Activated naive CD8-positive, alpha-beta T cell treated with anti-CD3 and anti-CD28 coated beads, Interleukin-2, amount 50 U/mL, for 16 hours (primary cell): Measurements from ENCODE around the gene TBC1D3I.
"Not testable (repeated sequence)": the region's sequence is repeated elsewhere in the genome, so short reads cannot be mapped to it uniquely, and the experiment has no call there.

Source experiments
- DNase-seq: peaks from one replicate; pipeline ENCODE4 v3.0.0-alpha.2; 2020; ENCODE audit warnings: low read depth, low spot score

The TBC1D3I gene

DNA sequence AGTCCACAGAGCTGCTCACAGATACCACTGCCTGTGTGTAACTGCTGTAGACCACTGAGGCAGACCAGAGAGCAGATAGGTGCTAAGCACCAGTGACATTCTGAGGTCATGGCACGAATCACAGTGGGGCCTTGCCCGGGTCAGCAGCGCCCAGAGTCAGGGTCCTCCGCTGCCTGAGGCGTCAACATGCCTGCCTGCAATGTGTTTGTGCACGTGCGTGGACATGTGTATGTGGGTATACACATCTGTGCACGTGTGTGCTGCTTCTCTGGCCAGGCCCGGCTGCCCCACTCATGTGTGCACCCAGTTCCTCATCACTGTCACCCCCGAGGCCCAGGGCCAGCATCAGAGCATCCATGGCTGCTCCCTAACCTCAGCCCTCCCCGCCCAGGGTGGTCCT lies at the start of gene TBC1D3I:
TBC1D3I (minus strand) TSS at position 101 of the 400 bp plus-strand sequence. CDS start 1,585 bp downstream, outside the sequence.
- not testable (repeated sequence) for DNase-seq

DNA sequence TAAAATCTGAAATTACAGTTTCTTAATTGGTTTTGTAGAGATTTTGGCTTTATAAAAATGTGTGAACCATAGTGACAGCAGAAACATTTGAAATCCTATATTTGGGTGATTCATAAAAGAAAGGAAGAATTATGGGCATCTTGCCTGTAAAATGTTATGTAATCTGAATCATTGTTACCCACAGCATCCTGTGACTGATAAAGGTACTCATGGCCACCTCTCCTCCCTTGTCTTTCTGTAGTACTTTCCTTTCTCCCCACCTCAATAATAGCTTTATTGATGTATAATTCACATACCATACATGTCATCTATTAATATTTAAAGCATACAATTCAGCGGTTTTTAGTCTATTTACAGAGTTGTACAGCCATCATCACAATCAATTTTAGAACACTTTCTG lies 30.8 kb upstream of the TBC1D3I start:
- not testable (repeated sequence) for DNase-seq

DNA sequence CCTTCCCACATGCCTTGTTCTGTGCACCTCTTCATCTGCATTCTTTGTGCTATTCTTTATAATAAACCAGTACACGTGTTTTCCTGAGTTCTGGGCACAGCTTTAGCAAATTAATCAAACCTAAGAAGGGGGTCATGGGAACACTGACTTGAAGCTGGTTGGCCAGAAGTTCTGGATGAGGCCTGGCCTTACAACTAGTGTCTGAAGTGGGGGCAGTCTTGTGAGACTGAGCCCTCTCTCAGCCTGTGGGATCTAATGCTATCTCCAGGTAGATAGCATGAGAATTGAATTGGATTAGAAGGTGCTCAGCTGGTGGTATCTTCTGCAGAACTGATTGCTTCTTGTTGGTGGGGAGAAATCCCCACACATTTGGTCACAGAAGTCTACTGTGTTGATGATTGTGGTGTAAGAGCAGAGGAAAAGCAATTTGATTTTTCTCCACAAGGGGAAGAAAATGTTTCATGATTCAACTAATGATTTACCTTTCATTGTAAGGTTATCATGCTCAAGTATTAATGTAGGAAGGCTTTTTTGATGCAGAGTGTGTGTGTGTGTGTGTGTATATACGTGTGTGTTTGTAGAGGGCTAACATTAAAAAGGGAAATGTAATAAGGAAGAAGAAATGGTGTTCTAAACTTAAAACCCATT lies 25.7 kb upstream of the TBC1D3I start:
- DNase-seq = not testable (repeated sequence)

DNA sequence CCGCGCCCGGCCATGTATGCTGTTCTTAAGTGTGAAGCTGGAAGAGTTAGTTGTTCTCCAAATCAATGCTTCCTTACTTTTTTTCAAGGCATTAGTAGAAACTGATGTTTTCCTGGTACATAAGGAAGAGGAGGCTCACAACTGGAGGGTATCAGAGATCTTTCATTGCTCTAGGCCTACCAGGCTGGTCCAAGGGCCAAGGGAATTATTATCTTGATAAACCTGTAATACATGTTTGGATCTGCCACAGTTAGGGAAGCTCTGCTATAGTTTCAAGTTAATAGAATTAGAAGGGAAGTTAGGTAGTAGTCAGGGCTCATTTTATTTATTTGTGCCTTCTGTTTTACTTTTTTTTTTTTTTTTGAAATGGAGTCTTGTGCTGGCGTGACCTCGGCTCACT lies 19.8 kb upstream of the TBC1D3I start:
- DNase-seq = not testable (repeated sequence)

DNA sequence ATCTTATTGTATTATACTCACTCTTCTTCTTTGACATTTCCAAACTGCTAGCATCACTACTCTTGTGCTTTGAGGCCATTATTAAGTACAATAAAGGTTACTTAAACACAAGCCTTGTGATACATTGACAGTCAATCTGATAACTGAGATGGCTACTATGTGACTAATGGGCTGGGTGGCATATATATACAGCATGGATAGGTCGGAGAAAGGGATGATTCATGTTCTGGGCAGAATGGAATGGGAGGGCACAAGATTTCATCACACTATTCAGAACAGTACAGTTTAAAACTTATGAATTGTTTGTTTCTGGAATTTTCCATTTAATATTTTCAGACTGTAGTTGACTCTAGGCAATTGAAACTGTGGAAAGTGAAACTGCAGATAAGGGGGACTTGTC lies 18.9 kb upstream of the TBC1D3I start:
- not testable (repeated sequence) for DNase-seq

DNA sequence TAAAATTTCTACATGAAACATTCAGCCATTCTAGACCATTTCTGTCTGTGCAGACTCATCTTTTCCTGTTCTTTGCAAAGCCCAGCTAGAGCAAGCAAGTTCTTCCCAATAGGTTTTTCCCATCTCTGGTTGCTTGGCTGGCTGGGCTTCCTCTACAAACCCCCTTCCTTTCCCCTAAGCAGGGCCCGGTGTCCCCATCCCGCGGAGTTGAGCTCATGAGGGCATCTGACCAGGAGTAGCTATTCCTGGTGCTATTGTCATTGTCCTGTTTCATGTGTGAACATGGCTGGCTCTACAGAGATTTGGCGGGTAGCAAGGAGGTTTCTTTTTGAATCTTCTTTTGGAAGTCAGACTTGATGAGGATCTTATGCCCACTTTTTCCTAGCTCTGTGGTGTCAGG lies 22.3 kb downstream of the TBC1D3I start:
- not testable (repeated sequence) for DNase-seq

DNA sequence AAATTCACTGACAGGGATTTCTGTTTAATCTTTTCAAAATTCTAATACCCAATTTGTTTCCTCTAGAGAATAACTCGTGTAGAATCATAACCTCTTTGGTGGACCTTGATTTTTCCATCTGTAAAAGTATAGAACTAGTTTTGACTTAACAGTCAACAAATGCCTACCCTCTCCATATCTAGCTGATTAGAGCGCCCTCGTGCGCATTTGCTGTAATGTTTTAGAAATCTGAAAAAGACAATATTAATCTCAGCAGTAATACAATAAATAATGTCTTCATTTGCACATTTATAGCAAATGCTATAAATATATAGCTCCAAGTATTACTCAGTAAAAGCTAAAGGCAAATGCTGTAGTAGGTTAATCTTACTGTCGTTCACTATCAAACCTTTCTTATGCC lies 34.7 kb downstream of the TBC1D3I start:
- not testable (repeated sequence) for DNase-seq

DNA sequence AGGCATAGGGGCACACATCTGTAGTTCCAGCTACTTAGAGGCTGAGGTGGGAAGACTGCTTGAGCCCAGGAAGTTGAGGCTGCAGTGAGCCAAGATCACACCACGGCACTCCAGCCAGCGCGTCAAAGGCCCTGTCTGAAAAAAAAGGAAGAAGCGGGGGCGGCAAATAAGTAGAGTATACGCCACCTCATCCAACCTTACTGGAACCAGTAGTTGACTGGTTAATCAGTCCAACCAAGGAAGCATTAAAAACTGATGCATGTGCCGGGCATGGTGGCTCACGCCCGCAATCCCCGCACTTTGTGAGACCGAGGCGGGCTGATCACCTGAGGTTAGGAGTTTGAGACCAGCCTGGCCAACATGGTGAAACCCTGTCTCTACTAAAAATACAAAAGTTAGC lies 41.4 kb downstream of the TBC1D3I start:
- DNase-seq = not testable (repeated sequence)

DNA sequence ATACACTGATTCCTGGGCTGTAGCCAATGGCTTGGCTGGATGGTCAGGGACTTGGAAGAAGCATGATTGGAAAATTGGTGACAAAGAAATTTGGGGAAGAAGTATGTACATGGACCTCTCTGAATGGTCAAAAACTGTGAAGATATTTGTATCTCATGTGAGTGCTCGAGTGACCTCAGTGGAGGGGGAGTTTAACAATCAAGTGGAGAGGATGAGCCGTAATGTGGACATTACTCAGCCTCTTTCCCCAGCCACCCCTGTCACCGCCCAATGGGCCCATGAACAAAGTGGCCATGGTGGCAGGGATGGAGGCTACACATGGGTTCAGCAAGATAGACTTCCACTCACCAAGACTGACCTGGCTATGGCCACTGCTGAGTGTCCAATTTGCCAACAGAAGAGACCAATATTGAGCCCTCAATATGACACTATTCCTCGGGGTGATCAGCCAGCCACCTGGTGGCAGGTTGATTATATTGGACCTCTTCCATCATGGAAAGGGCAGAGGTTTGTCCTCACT lies 42.7 kb downstream of the TBC1D3I start:
- DNase-seq = not testable (repeated sequence)

DNA sequence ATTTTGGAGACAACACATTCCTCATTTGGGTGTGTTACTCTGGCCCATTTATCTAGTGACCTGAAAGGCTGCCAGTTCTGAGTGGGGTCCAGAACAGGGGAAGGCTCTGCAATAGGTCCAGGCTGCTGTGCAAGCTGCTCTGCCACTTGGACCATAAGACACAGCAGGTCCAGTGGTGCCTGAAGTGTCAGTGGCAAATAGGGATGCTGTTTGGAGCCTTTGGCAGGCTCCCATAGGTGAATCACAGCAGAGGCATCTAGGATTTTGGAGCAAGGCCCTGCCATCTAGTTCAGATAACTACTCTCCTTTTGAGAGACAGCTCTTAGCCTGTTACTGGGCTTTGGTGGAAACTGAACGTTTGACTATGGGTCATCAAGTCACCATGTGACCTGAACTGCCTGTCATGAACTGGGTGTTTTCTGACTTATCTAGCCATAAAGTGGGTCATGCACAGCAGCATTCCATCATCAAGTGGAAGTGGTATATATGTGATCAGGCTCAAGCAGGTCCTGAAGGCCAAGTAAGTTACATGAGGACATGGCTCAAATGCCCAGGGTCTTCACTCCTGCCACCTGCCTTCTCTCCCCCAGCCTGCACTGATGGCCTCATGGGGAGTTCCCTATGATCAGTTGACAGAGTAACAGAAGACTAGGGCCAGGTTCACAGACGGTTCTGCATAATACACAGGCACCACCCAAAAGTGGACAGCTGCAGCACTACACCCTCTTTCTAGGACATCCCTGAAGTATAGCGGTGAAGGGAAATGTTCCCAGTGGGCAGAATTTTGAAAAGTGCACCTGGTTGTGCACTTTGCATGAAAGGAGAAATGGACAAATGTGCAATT lies 43.4 kb downstream of the TBC1D3I start:
- not testable (repeated sequence) for DNase-seq

DNA sequence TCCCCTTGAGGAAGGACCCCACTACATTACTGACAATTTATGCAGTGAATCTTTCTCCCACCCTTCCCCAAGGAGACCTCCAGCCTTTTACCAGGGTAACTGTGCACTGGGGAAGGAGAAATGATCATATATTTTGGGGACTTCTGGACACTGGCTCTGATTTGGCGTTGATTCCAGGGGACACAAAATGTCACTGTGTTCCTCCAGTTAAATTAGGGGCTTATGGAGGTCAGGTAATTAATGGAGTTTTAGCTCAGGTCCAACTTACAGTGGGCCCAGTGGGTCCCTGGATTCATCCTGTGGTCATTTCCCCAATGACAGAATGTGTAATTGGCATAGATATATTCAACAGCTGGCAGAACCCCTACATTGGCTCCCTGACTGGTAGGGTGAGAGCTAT lies 44.8 kb downstream of the TBC1D3I start:
- DNase-seq = not testable (repeated sequence)

DNA sequence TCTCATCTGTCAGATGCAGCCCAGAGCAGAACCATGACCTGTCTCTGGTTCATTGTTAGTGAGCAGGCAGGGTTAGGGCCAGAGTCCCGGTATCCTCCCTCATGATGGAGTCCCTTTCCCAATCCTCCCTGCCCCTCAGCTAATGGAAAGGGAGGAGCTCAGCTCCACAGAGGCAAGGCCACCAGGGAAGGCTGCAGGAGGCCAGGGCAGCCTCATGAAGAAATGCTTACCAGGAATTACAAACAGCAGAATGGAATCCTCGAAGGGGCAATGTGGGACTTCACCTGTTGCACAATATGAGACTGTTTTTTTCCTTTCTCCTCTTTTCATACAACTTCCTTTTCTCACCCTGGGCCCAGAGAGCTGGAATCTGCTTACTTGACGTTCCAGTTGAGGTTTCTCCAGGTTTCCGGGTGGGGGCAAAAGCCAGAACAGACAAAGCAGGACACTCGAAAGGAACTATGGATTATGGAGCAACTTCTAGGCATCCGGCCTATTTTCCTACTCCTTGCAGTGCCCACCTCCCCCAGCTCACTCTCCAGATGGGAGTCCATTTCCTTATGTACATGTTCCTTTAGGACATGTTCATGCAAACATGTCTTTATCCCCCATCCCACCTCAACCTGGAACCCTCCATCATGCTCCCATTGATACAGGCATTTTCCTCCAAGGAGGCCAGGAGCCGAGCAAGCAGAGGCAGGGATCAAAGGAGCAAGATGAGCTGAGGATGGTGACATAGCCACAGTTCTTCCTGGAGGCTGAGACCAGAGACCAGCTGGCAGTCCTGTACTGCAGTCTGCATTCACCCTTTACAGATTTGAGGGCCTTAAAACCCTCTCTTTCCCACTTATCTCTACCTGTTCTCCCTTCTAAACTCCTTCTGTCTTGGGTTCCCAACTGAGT lies 48.7 kb downstream of the TBC1D3I start:
- DNase-seq = not testable (repeated sequence)

DNA sequence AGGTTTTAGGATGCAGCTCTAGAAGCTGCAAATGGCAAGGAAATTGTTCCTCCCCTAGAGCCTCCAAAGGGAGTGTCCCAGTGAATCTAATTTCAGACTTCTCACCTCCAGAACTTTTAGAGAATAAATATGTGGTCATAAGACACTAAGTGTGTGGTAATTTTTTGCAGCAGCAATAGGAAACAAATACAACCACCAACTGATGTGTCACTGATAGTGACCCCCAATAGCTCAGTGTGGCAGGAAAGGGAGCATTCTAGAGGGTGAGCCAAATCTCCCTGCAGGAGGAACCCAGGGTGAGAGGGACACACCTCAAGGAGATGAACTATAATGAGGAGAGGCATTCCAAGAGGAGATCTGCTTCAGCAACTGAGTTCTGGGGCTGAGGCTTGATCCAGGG lies 49.5 kb downstream of the TBC1D3I start:
- DNase-seq = no peak

DNA sequence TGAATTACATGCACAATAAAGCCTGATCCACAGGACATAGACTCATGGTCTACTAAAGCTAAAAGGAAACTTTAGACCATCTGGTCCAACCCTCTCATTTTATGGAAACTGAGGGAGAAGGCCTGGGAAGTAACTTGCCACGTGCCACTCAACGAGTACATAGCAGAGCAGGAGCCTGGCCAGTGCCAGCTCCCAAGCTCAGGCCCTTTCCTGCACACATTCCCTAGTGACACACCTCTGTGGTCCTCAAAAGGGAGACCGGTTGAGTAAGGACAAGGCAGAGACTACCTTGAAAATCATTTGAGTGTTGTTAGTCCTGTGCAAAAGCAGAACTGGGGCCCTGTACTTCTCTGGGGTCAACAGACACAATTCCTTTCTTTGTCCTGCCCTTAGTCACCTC lies 50.7 kb downstream of the TBC1D3I start:
- no peak for DNase-seq

DNA sequence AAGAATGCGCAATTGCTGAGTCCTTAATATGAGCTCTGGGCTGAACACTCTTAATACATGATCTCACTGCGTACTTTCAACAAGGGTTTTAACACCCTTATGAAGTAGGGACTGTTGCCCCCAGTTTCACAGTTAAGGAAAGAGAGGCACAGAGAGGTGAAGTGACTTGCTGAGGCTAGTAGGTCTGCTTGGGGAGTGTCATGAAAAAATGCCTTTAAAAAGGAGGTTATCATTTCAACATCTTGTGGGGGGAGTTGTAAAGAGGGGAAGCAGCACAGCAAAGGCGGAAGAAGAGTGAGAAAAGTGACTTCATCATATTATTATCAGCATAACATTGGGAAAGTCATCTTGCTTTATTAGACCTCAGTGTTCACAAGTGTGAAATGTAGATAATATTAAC lies 51.4 kb downstream of the TBC1D3I start:
- no peak for DNase-seq

DNA sequence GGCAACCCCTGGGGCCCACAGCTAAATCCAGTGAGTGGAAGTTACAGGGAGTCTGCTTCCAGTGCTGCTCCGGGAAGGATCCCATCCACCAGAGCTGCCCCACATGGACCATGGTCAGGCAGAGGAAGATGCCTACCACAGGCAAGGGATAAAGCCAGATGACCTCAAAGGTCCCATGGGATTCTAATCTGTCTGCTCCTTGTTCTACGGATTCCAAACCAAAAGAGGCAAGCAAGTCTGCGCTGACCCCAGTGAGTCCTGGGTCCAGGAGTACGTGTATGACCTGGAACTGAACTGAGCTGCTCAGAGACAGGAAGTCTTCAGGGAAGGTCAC lies 52.1 kb downstream of the TBC1D3I start:
- DNase-seq = no peak

DNA sequence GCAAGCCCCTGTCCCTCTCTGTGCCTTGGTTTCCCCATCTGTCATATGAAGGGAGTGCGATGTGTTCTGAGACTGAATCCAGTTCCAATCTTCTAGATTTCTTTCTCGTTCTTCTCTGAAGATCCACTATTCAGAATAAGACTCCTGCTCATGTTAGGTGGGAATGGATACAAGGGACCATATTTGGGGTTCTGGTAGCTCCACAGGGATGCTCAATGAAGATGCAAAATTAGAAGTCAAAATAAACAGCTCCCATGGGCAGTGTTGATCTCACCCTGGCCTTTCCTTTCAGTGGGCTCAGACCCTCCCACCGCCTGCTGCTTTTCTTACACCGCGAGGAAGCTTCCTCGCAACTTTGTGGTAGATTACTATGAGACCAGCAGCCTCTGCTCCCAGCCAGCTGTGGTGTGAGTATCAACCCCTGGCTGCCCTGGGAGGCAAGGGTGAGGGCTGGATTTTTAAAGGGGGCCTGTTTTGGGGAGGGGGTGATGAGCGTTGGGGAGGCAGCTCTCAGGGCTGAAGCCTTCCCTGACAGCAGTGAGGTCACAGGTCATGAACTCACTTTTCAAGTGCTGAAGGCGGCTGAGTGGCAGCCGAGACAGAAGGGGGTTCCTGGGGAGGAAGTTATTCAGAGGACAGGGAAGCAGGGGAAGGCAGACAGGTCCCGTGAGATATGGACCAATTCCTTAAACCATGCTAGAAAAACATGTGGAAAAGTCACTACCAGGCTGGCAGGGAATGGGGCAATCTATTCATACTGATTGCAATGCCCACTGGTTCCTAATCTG lies 52.7 kb downstream of the TBC1D3I start:
- not testable (repeated sequence) for DNase-seq

DNA sequence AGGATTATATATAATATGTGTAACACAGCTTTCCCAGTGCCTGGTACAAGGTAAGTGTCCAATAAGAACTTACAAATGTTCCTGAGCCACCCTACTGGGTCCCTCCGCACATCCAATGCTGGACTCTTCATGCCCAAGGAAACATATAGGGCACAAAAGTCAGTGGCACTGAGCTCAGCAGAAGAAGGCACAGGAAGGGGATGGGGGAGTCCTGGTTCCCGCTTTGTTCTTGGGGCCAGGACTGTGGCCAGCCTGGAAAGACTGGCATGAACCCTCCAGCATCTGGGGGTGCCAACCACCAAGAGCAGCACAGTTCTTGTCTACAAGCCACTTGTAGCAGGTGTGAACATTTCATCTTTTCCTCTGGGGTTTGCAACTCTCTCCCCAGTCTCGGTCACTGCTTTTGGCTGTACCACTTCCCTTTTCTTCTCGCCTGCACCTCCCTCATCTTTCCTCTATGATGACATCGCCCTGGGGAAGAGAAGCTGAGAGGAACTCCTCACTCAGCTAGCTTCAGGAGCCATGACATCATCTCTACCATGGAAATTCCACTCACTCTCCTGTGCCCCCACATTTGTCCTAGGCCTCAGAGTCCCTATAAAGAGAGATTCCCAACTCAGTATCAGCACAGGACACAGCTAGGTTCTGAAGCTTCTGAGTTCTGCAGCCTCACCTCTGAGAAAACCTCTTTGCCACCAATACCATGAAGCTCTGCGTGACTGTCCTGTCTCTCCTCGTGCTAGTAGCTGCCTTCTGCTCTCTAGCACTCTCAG lies 53.7 kb downstream of the TBC1D3I start, which contains the start of gene CCL4L2:
CCL4L2 (plus strand) TSS at position 625 of the 773 bp plus-strand sequence.
- DNase-seq = not testable (repeated sequence)

DNA sequence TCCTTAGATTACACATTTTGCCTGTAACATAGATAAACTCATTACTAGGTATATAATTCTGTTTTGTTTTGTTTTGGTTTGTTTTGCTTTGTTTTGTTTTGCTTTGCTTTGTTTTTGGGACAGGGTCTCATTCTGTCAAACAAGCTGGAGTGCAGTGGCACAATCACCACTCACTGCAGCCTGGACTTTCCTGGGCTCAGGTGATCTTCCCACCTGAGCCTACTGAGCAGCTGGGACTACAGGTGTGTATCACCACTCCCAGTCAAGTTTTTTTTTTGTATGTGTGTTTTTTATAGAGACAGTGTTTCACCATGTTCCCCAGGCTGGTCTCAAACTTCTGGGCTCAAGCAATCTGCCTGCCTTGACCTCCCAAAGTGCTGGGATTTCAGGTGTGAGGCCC lies 54.8 kb downstream of the TBC1D3I start:
- DNase-seq = no peak

DNA sequence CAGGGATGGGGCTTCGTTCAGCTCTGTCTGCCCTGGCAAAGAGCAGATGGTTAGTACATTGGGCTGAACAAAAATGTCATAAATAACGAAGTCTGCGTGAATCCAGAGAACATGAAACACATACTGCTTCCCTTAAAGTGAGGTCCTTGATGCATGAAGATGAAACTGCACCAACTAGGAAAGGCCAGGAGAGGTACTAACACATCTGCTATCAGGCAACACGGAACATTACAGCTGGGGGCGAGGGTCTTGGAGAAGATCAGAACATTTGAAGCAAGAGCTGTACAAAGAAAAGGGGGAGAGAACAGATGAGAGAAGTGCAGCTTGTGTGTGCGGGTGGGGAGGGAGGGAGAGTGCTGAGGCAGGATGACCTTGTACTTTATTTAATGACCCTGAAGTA lies 57.0 kb downstream of the TBC1D3I start:
- not testable (repeated sequence) for DNase-seq
